ENCODE data around the gene RTN4R.

DNA sequence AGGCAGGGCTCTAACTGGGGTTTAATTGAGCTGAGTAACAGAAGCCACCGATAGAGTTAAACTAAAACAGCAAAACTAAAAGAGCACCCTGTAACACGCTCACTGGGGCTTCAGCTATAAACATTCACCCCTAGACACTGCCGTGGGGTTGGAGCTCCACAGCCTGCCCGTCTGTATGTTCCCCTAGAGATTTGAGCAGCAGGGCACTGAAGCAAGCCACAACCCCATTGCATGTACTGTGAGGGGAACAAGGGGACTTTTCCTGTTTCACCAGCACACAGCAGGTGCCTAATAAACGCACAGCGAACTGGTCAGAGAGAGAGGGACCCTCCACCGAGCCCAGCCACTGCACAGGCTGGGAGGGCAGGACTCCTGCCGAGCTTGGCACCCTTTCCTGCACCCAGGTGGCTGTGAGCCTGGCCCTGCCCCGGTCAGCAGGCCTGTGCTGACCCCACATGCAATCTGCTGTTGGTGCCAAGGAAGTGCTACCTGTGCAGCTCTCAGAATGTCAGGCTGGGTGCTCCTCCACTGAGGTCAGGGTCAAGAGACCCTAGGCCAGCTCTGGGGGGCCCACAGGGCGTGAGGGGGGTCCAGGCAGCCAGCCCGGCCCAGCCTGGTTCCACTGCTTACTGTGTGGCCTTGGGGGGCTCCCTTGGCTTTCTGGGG lies 31.9 kb downstream of the RTN4R start:
- TF ChIP-seq, protein P1, sequence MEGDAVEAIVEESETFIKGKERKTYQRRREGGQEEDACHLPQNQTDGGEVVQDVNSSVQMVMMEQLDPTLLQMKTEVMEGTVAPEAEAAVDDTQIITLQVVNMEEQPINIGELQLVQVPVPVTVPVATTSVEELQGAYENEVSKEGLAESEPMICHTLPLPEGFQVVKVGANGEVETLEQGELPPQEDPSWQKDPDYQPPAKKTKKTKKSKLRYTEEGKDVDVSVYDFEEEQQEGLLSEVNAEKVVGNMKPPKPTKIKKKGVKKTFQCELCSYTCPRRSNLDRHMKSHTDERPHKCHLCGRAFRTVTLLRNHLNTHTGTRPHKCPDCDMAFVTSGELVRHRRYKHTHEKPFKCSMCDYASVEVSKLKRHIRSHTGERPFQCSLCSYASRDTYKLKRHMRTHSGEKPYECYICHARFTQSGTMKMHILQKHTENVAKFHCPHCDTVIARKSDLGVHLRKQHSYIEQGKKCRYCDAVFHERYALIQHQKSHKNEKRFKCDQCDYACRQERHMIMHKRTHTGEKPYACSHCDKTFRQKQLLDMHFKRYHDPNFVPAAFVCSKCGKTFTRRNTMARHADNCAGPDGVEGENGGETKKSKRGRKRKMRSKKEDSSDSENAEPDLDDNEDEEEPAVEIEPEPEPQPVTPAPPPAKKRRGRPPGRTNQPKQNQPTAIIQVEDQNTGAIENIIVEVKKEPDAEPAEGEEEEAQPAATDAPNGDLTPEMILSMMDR (IDR thresholded peaks at IDR 0.05): no peak
- no peak for TF ChIP-seq POLR2A (IDR thresholded peaks at IDR 0.05)
